GM12801 (cell line): ENCODE data around the gene TIAM1.

Source experiments
- CTCF ChIP-seq: IDR thresholded peaks from one replicate; pipeline ENCODE4 v1.5.1; 2011; ENCODE audit warnings: control low read depth; ENCODE audit not compliant: insufficient read length; ENCODE audit errors: extremely low read depth

Gene TIAM1

DNA sequence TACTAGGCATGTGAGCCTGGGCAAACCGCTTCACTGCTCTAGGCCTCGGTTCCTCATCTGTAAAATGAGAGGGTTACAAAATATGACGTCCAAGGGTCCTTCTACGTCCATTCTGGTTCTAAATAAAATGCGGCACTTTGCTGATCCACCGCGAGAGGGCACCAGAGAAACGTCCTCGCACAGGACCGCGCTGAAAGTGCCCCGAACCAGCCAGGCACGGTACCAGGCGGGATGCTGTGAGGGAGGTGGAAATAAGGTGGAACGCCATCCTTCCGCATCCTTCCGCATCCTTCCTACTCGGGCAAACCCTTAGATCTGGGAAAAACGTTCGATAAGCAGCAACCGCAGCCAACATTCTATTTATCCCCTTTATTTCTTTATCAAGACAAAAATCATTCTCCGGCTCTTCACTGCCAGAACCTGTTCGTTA lies 245.5 kb downstream of the TIAM1 start:
- no peak for TF ChIP-seq CTCF

GRCh38 chr21:31092832-31093625 lies 251.0 kb downstream of the TIAM1 start:
- TF ChIP-seq CTCF = no peak

GRCh38 chr21:31090376-31090775 lies 253.7 kb downstream of the TIAM1 start:
- TF ChIP-seq CTCF = no peak

DNA sequence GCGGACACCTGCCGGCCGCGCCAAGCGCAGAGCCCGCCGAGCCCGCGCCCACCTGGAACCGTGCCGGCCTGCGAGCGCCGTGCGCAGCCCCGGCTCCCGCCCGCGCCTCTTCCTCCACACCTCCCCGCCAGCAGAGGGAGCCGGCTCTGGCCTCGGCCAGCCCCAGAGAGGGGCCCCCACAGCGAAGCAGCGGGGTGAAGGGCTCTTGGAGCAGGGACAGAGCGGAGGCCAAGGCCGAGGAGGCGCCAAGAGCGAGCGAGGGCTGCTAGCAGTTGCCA lies 255.6 kb downstream of the TIAM1 start:
- TF ChIP-seq CTCF = no peak

- no peak for TF ChIP-seq CTCF
These were observed 256.2 kb downstream of the TIAM1 start for GRCh38 chr21:31087639-31088473.

GRCh38 chr21:31084689-31085088 lies 259.4 kb downstream of the TIAM1 start:
- TF ChIP-seq CTCF = no peak

- no peak for TF ChIP-seq CTCF
These were observed 265.3 kb downstream of the TIAM1 start for GRCh38 chr21:31078796-31079195.
